ENCODE results near the gene LRR1.

The LRR1 gene

GRCh38 chr14:49634547-49635334 lies 36.0 kb downstream of the LRR1 start, which contains the start of gene DNAAF2:
DNAAF2 (minus strand) TSS chr14:49635244; CDS start chr14:49635149, 95 bp downstream.
- peak; percentile 73 for DNase-seq
- H3K36me3 Mint-ChIP-seq (ENCODE audit: low read depth), result peaks cover 49% of the 10 kb centered on the region
- no peaks in the 10 kb centered on the region for H3K9me3 Mint-ChIP-seq
- H3K27ac Mint-ChIP-seq, result peak within 1 kb of the TSS; percentile 100
- H3K4me1 Mint-ChIP-seq, result peaks cover 44% of the 10 kb centered on the region
- H3K4me3 Mint-ChIP-seq, result peak within 1 kb of the TSS; percentile 98
- TF ChIP-seq CTCF (IDR thresholded peaks at IDR 0.05), result no peak
- H3K27me3 Mint-ChIP-seq (ENCODE audit: low read depth, poor library complexity), result peaks cover 2% of the 10 kb centered on the region

GRCh38 chr14:49636866-49637265 lies 38.1 kb downstream of the LRR1 start:
- peaks cover 40% of the 10 kb centered on the region for H3K4me1 Mint-ChIP-seq
- H3K4me3 Mint-ChIP-seq, result peak overlapping the region; percentile 68
- TF ChIP-seq CTCF (IDR thresholded peaks at IDR 0.05), result no peak
- no peak for DNase-seq
- H3K9me3 Mint-ChIP-seq, result no peaks in the 10 kb centered on the region
- peaks cover 45% of the 10 kb centered on the region for H3K36me3 Mint-ChIP-seq (ENCODE audit: low read depth)
- peak overlapping the region; percentile 66 for H3K27ac Mint-ChIP-seq
- peaks cover 2% of the 10 kb centered on the region for H3K27me3 Mint-ChIP-seq (ENCODE audit: low read depth, poor library complexity)

GRCh38 chr14:49637534-49638078 lies 38.9 kb downstream of the LRR1 start:
- no peaks in the 10 kb centered on the region for H3K9me3 Mint-ChIP-seq
- H3K27ac Mint-ChIP-seq, result no peak overlapping the region
- H3K27me3 Mint-ChIP-seq (ENCODE audit: low read depth, poor library complexity), result no peaks in the 10 kb centered on the region
- no peak for TF ChIP-seq CTCF (IDR thresholded peaks at IDR 0.05)
- DNase-seq, result no peak
- peaks cover 40% of the 10 kb centered on the region for H3K4me1 Mint-ChIP-seq
- peak overlapping the region; percentile 68 for H3K4me3 Mint-ChIP-seq
- peaks cover 40% of the 10 kb centered on the region for H3K36me3 Mint-ChIP-seq (ENCODE audit: low read depth)

GRCh38 chr14:49640540-49641417 lies 42.0 kb downstream of the LRR1 start:
- DNase-seq, result no peak
- Mint-ChIP-seq H3K27ac (no peak overlapping the region), H3K4me1 (peaks cover 34% of the 10 kb centered on the region), H3K9me3 (no peaks in the 10 kb centered on the region), H3K4me3 (no peak overlapping the region), H3K36me3 (ENCODE audit: low read depth) (peaks cover 43% of the 10 kb centered on the region), H3K27me3 (ENCODE audit: low read depth, poor library complexity) (no peaks in the 10 kb centered on the region)
- no peak for TF ChIP-seq CTCF (IDR thresholded peaks at IDR 0.05)

GRCh38 chr14:49641697-49642129 lies 43.0 kb downstream of the LRR1 start:
- H3K9me3 Mint-ChIP-seq, result no peaks in the 10 kb centered on the region
- no peaks in the 10 kb centered on the region for H3K27me3 Mint-ChIP-seq (ENCODE audit: low read depth, poor library complexity)
- peak overlapping the region; percentile 18 for H3K27ac Mint-ChIP-seq
- TF ChIP-seq CTCF (IDR thresholded peaks at IDR 0.05), result no peak
- DNase-seq, result no peak
- peaks cover 43% of the 10 kb centered on the region for H3K36me3 Mint-ChIP-seq (ENCODE audit: low read depth)
- H3K4me3 Mint-ChIP-seq, result no peak overlapping the region
- peaks cover 27% of the 10 kb centered on the region for H3K4me1 Mint-ChIP-seq

Measured in nephron progenitor cell (in vitro differentiated cells).